Measurements from ENCODE around the gene CROCC2.

The CROCC2 gene

GRCh38 chr2:240875228-240876034 is 30.7 kb upstream of the CROCC2 start:
- DNase-seq (ENCODE audit: low read depth) = no peak

- no peak for DNase-seq (ENCODE audit: low read depth)
These were observed 30.1 kb upstream of the CROCC2 start for GRCh38 chr2:240876035-240876474.

GRCh38 chr2:240876475-240877251 is 29.5 kb upstream of the CROCC2 start:
- DNase-seq (ENCODE audit: low read depth) = no peak

- no peak for DNase-seq (ENCODE audit: low read depth)
These were observed 28.4 kb upstream of the CROCC2 start for GRCh38 chr2:240877460-240878340.

- no peak for DNase-seq (ENCODE audit: low read depth)
These were observed 27.7 kb upstream of the CROCC2 start for GRCh38 chr2:240878341-240878936.

- no peak for DNase-seq (ENCODE audit: low read depth)
These were observed 27.0 kb upstream of the CROCC2 start for GRCh38 chr2:240879105-240879504.

GRCh38 chr2:240881913-240882312 is 24.2 kb upstream of the CROCC2 start:
- no peak for DNase-seq (ENCODE audit: low read depth)

GRCh38 chr2:240884221-240884620 is 21.9 kb upstream of the CROCC2 start:
- no peak for DNase-seq (ENCODE audit: low read depth)

- no peak for DNase-seq (ENCODE audit: low read depth)
These were observed 21.4 kb upstream of the CROCC2 start for GRCh38 chr2:240884745-240885144.

GRCh38 chr2:240885566-240885965 is 20.6 kb upstream of the CROCC2 start:
- DNase-seq (ENCODE audit: low read depth) = no peak

- no peak for DNase-seq (ENCODE audit: low read depth)
These were observed 20.0 kb upstream of the CROCC2 start for GRCh38 chr2:240886023-240886565.

GRCh38 chr2:240886678-240887609 is 19.2 kb upstream of the CROCC2 start:
- no peak for DNase-seq (ENCODE audit: low read depth)

- DNase-seq (ENCODE audit: low read depth) = no peak
These were observed 18.5 kb upstream of the CROCC2 start for GRCh38 chr2:240887631-240888030.

- DNase-seq (ENCODE audit: low read depth) = no peak
These were observed 17.8 kb upstream of the CROCC2 start for GRCh38 chr2:240888130-240888889.

GRCh38 chr2:240888890-240889573 is 17.1 kb upstream of the CROCC2 start:
- no peak for DNase-seq (ENCODE audit: low read depth)

- no peak for DNase-seq (ENCODE audit: low read depth)
These were observed 16.3 kb upstream of the CROCC2 start for GRCh38 chr2:240889601-240890560.

- no peak for DNase-seq (ENCODE audit: low read depth)
These were observed 15.4 kb upstream of the CROCC2 start for GRCh38 chr2:240890691-240891090.
